SJSA1 (cell line): ENCODE data around the gene UBR2. TPM values are rescaled to one million over a fixed set of nuclear protein-coding genes. Genes with fewer than 3 reads are reported as not detected.

Experiments
- DNase-seq, 2 experiments: peaks; one replicate each; pipeline ENCODE4 v3.0.0-alpha.2; 2015 to 2020; ENCODE audit warnings: low spot score in 2 of 2, low read depth in 1 of 2
- H3K27ac ChIP-seq: fragments of 250-450 bp; sonication (Bioruptor Pico); 2 replicates; pipeline ENCODE4 v1.5.1; 2020; ENCODE audit warnings: mild to moderate bottlenecking, moderate library complexity
- H3K27me3 ChIP-seq: fragments of 250-450 bp; sonication (Bioruptor Pico); replicated peaks from 2 replicates; pipeline ENCODE4 v1.5.1; 2020; ENCODE audit warnings: mild to moderate bottlenecking, moderate library complexity
- H3K36me3 ChIP-seq: fragments of 250-450 bp; sonication (Bioruptor Pico); 2 replicates; pipeline ENCODE4 v1.5.1; 2020; ENCODE audit warnings: mild to moderate bottlenecking
- H3K4me1 ChIP-seq: fragments of 250-450 bp; sonication (Bioruptor Pico); replicated peaks from 2 replicates; pipeline ENCODE4 v1.6.1; 2021; ENCODE audit warnings: mild to moderate bottlenecking
- H3K4me3 ChIP-seq: fragments of 250-450 bp; sonication (Bioruptor Pico); 2 replicates; pipeline ENCODE4 v1.5.1; 2020; ENCODE audit warnings: mild to moderate bottlenecking
- H3K9me3 ChIP-seq: fragments of 250-450 bp; sonication (Bioruptor Pico); replicated peaks from 2 replicates; pipeline ENCODE4 v1.5.1; 2020; ENCODE audit warnings: mild to moderate bottlenecking
- total RNA-seq: library from RNA; depleted of rRNA; stranded (reverse); fragments of >200 nt; shearing (Covaris generic); gene quantifications from 2 replicates; pipeline ENCODE4 v1.2.3, GENCODE V29; 2014

Gene UBR2
- total RNA-seq, 1 experiment from 2014 or later, result 19.5 TPM

- H3K36me3 ChIP-seq, result peaks cover 25% of the 10 kb centered on the region
- DNase-seq, result no peak
- no peaks in the 10 kb centered on the region for H3K4me1 ChIP-seq
- no peaks in the 10 kb centered on the region for H3K27me3 ChIP-seq
- H3K27ac ChIP-seq, result no peak overlapping the region
- no peaks in the 10 kb centered on the region for H3K9me3 ChIP-seq
- H3K4me3 ChIP-seq, result no peak overlapping the region
Observed at GRCh38 chr6:42616716-42617115, 52.9 kb downstream of the UBR2 start.

GRCh38 chr6:42618105-42618504 is 54.3 kb downstream of the UBR2 start:
- Histone ChIP-seq H3K4me3 (no peak overlapping the region), H3K36me3 (peaks cover 26% of the 10 kb centered on the region), H3K9me3 (no peaks in the 10 kb centered on the region), H3K27me3 (no peaks in the 10 kb centered on the region), H3K4me1 (no peaks in the 10 kb centered on the region), H3K27ac (no peak overlapping the region)
- no peak for DNase-seq

- no peak overlapping the region for H3K27ac ChIP-seq
- H3K27me3 ChIP-seq, result no peaks in the 10 kb centered on the region
- H3K4me3 ChIP-seq, result no peak overlapping the region
- peaks cover 28% of the 10 kb centered on the region for H3K36me3 ChIP-seq
- no peaks in the 10 kb centered on the region for H3K4me1 ChIP-seq
- no peaks in the 10 kb centered on the region for H3K9me3 ChIP-seq
- no peak for DNase-seq
Observed at GRCh38 chr6:42618686-42619085, 54.9 kb downstream of the UBR2 start.

GRCh38 chr6:42619963-42620362 is 56.1 kb downstream of the UBR2 start:
- H3K9me3 ChIP-seq, result no peaks in the 10 kb centered on the region
- DNase-seq, result no peak
- H3K4me1 ChIP-seq, result no peaks in the 10 kb centered on the region
- H3K4me3 ChIP-seq, result no peak overlapping the region
- H3K27ac ChIP-seq, result no peak overlapping the region
- H3K36me3 ChIP-seq, result peaks cover 32% of the 10 kb centered on the region
- H3K27me3 ChIP-seq, result no peaks in the 10 kb centered on the region

GRCh38 chr6:42624601-42625000 is 60.8 kb downstream of the UBR2 start:
- no peak overlapping the region for H3K27ac ChIP-seq
- H3K4me1 ChIP-seq, result no peaks in the 10 kb centered on the region
- H3K9me3 ChIP-seq, result no peaks in the 10 kb centered on the region
- no peaks in the 10 kb centered on the region for H3K27me3 ChIP-seq
- DNase-seq, result no peak
- no peak overlapping the region for H3K4me3 ChIP-seq
- peaks cover 35% of the 10 kb centered on the region for H3K36me3 ChIP-seq

GRCh38 chr6:42627044-42627443 is 63.2 kb downstream of the UBR2 start:
- no peak for DNase-seq
- H3K9me3 ChIP-seq, result no peaks in the 10 kb centered on the region
- H3K27ac ChIP-seq, result no peak overlapping the region
- H3K36me3 ChIP-seq, result peaks cover 35% of the 10 kb centered on the region
- no peaks in the 10 kb centered on the region for H3K4me1 ChIP-seq
- H3K4me3 ChIP-seq, result no peak overlapping the region
- no peaks in the 10 kb centered on the region for H3K27me3 ChIP-seq

- no peak overlapping the region for H3K4me3 ChIP-seq
- H3K9me3 ChIP-seq, result no peaks in the 10 kb centered on the region
- no peaks in the 10 kb centered on the region for H3K27me3 ChIP-seq
- H3K27ac ChIP-seq, result no peak overlapping the region
- peak in 1 of 2 experiments; percentile 2 for DNase-seq
- H3K36me3 ChIP-seq, result peaks cover 41% of the 10 kb centered on the region
- H3K4me1 ChIP-seq, result no peaks in the 10 kb centered on the region
Observed at GRCh38 chr6:42627674-42628073, 63.8 kb downstream of the UBR2 start.

- Histone ChIP-seq H3K4me3 (no peak overlapping the region), H3K9me3 (no peaks in the 10 kb centered on the region), H3K27me3 (no peaks in the 10 kb centered on the region), H3K4me1 (no peaks in the 10 kb centered on the region), H3K27ac (no peak overlapping the region), H3K36me3 (peaks cover 44% of the 10 kb centered on the region)
- DNase-seq, result no peak
Observed at GRCh38 chr6:42628604-42629003, 64.8 kb downstream of the UBR2 start.

GRCh38 chr6:42629845-42630244 is 66.0 kb downstream of the UBR2 start:
- peaks cover 49% of the 10 kb centered on the region for H3K36me3 ChIP-seq
- H3K4me3 ChIP-seq, result no peak overlapping the region
- H3K4me1 ChIP-seq, result no peaks in the 10 kb centered on the region
- no peak for DNase-seq
- H3K27ac ChIP-seq, result no peak overlapping the region
- H3K9me3 ChIP-seq, result no peaks in the 10 kb centered on the region
- H3K27me3 ChIP-seq, result no peaks in the 10 kb centered on the region

GRCh38 chr6:42637681-42638080 is 73.9 kb downstream of the UBR2 start:
- no peaks in the 10 kb centered on the region for H3K4me1 ChIP-seq
- DNase-seq, result no peak
- no peak overlapping the region for H3K4me3 ChIP-seq
- H3K36me3 ChIP-seq, result peaks cover 80% of the 10 kb centered on the region
- H3K27me3 ChIP-seq, result no peaks in the 10 kb centered on the region
- no peak overlapping the region for H3K27ac ChIP-seq
- H3K9me3 ChIP-seq, result no peaks in the 10 kb centered on the region

- no peak for DNase-seq
- peaks cover 65% of the 10 kb centered on the region for H3K36me3 ChIP-seq
- no peaks in the 10 kb centered on the region for H3K9me3 ChIP-seq
- no peak overlapping the region for H3K4me3 ChIP-seq
- H3K27me3 ChIP-seq, result no peaks in the 10 kb centered on the region
- no peak overlapping the region for H3K27ac ChIP-seq
- no peaks in the 10 kb centered on the region for H3K4me1 ChIP-seq
Observed at GRCh38 chr6:42642794-42643193, 79.0 kb downstream of the UBR2 start.

GRCh38 chr6:42644211-42644610 is 80.4 kb downstream of the UBR2 start:
- Histone ChIP-seq H3K4me3 (no peak overlapping the region), H3K36me3 (peaks cover 60% of the 10 kb centered on the region), H3K4me1 (no peaks in the 10 kb centered on the region), H3K27ac (no peak overlapping the region), H3K27me3 (no peaks in the 10 kb centered on the region), H3K9me3 (no peaks in the 10 kb centered on the region)
- no peak for DNase-seq

- Histone ChIP-seq H3K4me1 (no peaks in the 10 kb centered on the region), H3K27me3 (no peaks in the 10 kb centered on the region), H3K9me3 (no peaks in the 10 kb centered on the region), H3K36me3 (peaks cover 60% of the 10 kb centered on the region), H3K27ac (no peak overlapping the region), H3K4me3 (no peak overlapping the region)
- DNase-seq, result no peak
Observed at GRCh38 chr6:42652024-42652746, 88.4 kb downstream of the UBR2 start.

GRCh38 chr6:42653851-42654250 is 90.0 kb downstream of the UBR2 start:
- H3K27ac ChIP-seq, result no peak overlapping the region
- DNase-seq, result no peak
- no peaks in the 10 kb centered on the region for H3K4me1 ChIP-seq
- H3K27me3 ChIP-seq, result no peaks in the 10 kb centered on the region
- no peak overlapping the region for H3K4me3 ChIP-seq
- H3K36me3 ChIP-seq, result peaks cover 70% of the 10 kb centered on the region
- no peaks in the 10 kb centered on the region for H3K9me3 ChIP-seq

GRCh38 chr6:42659806-42660205 is 96.0 kb downstream of the UBR2 start:
- no peak for DNase-seq
- H3K9me3 ChIP-seq, result no peaks in the 10 kb centered on the region
- H3K36me3 ChIP-seq, result peaks cover 72% of the 10 kb centered on the region
- no peak overlapping the region for H3K27ac ChIP-seq
- no peaks in the 10 kb centered on the region for H3K4me1 ChIP-seq
- H3K27me3 ChIP-seq, result no peaks in the 10 kb centered on the region
- no peak overlapping the region for H3K4me3 ChIP-seq
